ENCODE measurements around the gene LYPLA2. TPM values are rescaled to one million over a fixed set of nuclear protein-coding genes. Genes with fewer than 3 reads are reported as not detected.
A peak's percentile ranks its signal among the peaks of the same experiment; 100 is the strongest.

The LYPLA2 gene
- 10 to 100 TPM; 75.7 to 87.2 TPM for total RNA-seq

GRCh38 chr1:23790696-23791515 lies at the start of gene LYPLA2:
TSS of gene LYPLA2 (plus strand) at chr1:23791145. CDS start at chr1:23792683, 1,538 bp downstream.
- Mint-ChIP-seq H3K4me3 (peak within 1 kb of the TSS; percentile 94), H3K27ac (peak within 1 kb of the TSS; percentile 90), H3K27me3 (no peaks in the 10 kb centered on the region), H3K4me1 (peaks cover 17% of the 10 kb centered on the region), H3K9me3 (ENCODE audit: low read depth) (no peaks in the 10 kb centered on the region), H3K36me3 (peaks cover 22% of the 10 kb centered on the region)
- CTCF ChIA-PET, result interaction anchor here (0.9 to 4.8 kb wide), 7 partner anchors 10 to 280 kb away, joined by 3 to 38 read pairs (median 9); partner anchors contain the start of genes GALE, HMGCL and PITHD1
- ATAC-seq (peak; percentile 95), DNase-seq (peak; percentile 93)

DNA sequence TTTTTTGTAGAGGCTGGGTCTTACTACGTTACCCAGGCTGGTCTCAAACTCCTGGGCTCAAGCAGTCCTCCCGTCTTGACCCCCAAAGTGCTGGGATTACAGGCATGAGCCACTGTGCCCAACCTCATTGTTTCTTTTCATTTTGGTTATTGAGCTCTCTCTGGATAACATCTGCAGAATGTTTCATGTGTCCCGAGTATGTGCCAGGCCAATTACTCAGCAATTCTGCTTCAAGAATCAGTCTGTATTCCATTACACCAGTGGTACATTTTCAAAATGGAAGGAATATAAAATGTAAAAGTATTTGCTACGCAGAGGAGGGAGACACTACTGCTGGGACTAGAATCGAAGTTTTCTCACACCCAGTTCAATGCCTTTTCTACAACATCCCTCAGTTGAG lies 49.3 kb upstream of the LYPLA2 start:
- ATAC-seq, result no peak
- peaks cover 7% of the 10 kb centered on the region for H3K36me3 Mint-ChIP-seq
- no peaks in the 10 kb centered on the region for H3K9me3 Mint-ChIP-seq (ENCODE audit: low read depth)
- CTCF ChIA-PET, result no interaction called here
- no peaks in the 10 kb centered on the region for H3K27me3 Mint-ChIP-seq
- no peak overlapping the region for H3K4me3 Mint-ChIP-seq
- H3K27ac Mint-ChIP-seq, result no peak overlapping the region
- DNase-seq, result no peak
- H3K4me1 Mint-ChIP-seq, result peaks cover 37% of the 10 kb centered on the region

DNA sequence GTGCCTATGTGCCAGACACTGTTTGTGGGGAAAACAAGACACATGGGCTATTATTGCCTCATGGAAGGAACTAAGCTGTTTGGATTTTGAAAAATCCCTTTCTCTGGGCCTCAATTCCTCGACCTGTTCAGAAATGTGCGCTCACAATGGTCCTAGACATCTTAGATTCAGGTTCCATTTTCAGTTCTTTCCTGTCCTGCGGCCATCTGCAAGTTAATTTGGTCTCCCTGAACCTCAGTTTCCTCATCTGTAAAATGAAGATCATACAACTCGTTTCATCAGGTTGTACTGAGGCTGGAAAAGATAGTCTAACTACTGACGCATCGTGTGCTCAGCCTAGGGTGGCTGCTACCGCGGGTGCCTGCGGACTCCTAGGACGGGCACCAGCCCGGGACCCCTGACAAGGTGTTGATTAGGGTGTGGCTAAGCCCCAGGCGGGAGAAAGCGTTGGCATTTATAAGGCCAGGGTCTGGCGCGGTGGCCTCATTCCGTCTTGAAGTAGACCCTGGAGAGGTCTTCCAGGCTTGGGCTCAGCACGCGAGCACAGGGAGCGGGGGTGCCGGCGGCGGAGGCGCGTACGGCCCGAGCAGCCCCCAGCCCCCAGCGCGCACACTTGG lies 48.2 kb upstream of the LYPLA2 start:
- H3K27me3 Mint-ChIP-seq, result no peaks in the 10 kb centered on the region
- CTCF ChIA-PET, result interaction anchor here (1.0 to 4.0 kb wide), 5 partner anchors 9 to 214 kb away, joined by 3 to 23 read pairs (median 4); partner anchors contain the start of gene RPL11

DNA sequence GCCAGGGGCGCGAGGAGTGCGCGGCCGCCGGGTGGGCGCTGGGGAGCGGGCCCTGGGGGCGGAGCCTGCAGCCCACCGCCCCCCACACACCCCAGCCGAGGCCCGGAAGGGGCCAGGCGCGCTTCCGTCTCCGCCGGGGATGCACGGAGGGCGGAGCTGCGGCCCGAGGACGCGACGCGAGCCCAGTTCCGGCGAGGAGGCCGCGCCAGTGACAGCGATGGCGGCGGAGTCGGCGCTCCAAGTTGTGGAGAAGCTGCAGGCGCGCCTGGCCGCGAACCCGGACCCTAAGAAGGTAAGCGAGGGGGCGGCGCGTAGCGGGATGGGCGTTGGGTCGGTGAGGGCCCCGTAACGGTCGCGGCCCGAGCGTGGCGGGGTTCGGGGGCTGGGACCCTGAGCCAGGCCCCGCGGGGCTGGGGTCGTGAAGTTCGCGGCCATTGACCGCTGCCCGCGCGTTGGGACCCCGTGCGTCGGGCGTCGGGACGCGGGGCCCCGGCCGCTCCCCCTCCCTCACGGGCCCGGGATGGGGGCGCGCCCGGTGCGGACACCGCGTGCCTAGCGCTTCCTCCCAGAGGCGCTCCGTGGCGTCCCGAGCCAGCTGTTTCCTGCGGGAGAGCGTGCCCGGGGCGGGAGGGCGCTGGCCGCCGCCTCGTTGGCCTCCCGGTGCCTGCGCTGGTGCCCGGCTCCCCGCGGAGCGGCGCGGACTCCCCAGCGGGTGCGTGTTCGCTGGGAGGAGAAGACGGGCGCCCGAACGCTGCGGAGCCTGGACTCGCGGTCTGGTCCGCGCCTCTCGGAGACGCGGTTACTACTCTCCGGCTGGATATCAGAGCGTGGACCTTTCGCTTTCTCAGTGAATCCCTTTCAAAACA lies 47.4 kb upstream of the LYPLA2 start, which contains the start of gene ELOA:
ELOA (plus strand) TSS at position 185 of the 866 bp plus-strand sequence; CDS start at position 218, 33 bp downstream.
- Mint-ChIP-seq H3K27ac (peak within 1 kb of the TSS; percentile 92), H3K36me3 (peaks cover 12% of the 10 kb centered on the region), H3K4me1 (peaks cover 45% of the 10 kb centered on the region), H3K4me3 (peak within 1 kb of the TSS; percentile 85), H3K27me3 (no peaks in the 10 kb centered on the region), H3K9me3 (ENCODE audit: low read depth) (no peaks in the 10 kb centered on the region)
- CTCF ChIA-PET, result interaction anchor here (0.7 to 4.0 kb wide), 11 partner anchors 8 to 246 kb away, joined by 3 to 23 read pairs (median 4); partner anchors contain the start of gene RPL11
- peak; percentile 95 for ATAC-seq
- peak; percentile 87 for DNase-seq

More for the DNA sequence above, 48.2 kb upstream of the LYPLA2 start:
- peaks cover 42% of the 10 kb centered on the region for H3K4me1 Mint-ChIP-seq
- H3K9me3 Mint-ChIP-seq (ENCODE audit: low read depth), result no peaks in the 10 kb centered on the region
- peak overlapping the region; percentile 83 for H3K4me3 Mint-ChIP-seq
- DNase-seq, result peak; percentile 51
- peaks cover 11% of the 10 kb centered on the region for H3K36me3 Mint-ChIP-seq
- ATAC-seq, result peak; percentile 29
- peak overlapping the region; percentile 87 for H3K27ac Mint-ChIP-seq

DNA sequence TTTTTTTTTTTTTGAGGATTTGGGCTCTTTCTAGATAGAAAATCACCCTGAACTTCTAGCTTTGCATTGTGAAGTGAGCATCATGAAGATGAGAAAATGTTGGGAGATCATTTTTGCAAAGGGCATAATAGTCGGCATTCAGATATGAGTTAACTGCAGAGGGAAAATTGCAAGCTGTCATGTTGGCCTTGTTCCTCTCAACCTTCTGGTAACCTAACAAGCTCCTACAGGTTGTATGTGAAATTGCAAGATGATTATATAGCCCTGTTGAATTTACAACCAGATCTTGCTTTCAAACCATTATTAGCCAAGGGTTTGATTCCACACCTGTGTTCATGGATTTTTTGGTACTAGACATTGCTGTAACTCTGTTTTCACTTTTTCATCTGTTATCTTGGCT lies 45.4 kb upstream of the LYPLA2 start:
- Mint-ChIP-seq H3K27ac (peak overlapping the region; percentile 46), H3K27me3 (no peaks in the 10 kb centered on the region), H3K36me3 (peaks cover 15% of the 10 kb centered on the region), H3K4me3 (peak overlapping the region; percentile 85), H3K9me3 (ENCODE audit: low read depth) (no peaks in the 10 kb centered on the region), H3K4me1 (peaks cover 53% of the 10 kb centered on the region)
- DNase-seq (no peak), ATAC-seq (no peak)
- CTCF ChIA-PET, result interaction anchor here (0.8 to 4.0 kb wide), 10 partner anchors 16 to 842 kb away, joined by 3 to 23 read pairs (median 3); partner anchors contain the start of gene RPL11

DNA sequence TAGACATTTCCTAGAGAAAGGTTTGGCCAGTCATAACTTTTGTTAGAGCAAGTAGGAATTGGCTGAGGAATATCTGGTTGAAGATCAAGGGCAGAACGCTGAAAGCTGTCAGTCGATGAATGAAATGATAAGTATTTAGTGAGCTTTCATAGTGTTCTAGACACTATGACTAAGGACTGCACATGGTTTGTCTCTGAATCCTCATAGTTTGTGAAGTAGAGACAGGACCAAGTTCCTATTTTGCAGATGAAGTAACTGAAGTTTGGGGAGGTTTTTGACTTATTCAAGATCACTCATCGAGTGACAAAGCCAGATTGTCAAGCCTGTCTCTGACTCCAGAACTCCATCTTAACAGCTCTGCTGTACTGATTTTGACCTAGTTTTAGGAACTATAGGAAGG lies 42.9 kb upstream of the LYPLA2 start:
- H3K4me1 Mint-ChIP-seq, result peaks cover 46% of the 10 kb centered on the region
- H3K27me3 Mint-ChIP-seq, result no peaks in the 10 kb centered on the region
- H3K4me3 Mint-ChIP-seq, result no peak overlapping the region
- CTCF ChIA-PET, result no interaction called here
- ATAC-seq, result no peak
- H3K27ac Mint-ChIP-seq, result no peak overlapping the region
- no peak for DNase-seq
- no peaks in the 10 kb centered on the region for H3K9me3 Mint-ChIP-seq (ENCODE audit: low read depth)
- peaks cover 29% of the 10 kb centered on the region for H3K36me3 Mint-ChIP-seq

GRCh38 chr1:23751050-23751814 lies 39.7 kb upstream of the LYPLA2 start:
- Mint-ChIP-seq H3K27ac (peak overlapping the region; percentile 58), H3K27me3 (no peaks in the 10 kb centered on the region), H3K4me3 (no peak overlapping the region), H3K36me3 (peaks cover 53% of the 10 kb centered on the region), H3K4me1 (peaks cover 31% of the 10 kb centered on the region), H3K9me3 (ENCODE audit: low read depth) (no peaks in the 10 kb centered on the region)
- peak; percentile 56 for DNase-seq
- peak; percentile 78 for ATAC-seq
- CTCF ChIA-PET, result interaction anchor here (0.9 to 1.7 kb wide), 6 partner anchors 8 to 60 kb away, joined by 3 to 6 read pairs (median 4); partner anchors contain the start of genes ELOA and RPL11

DNA sequence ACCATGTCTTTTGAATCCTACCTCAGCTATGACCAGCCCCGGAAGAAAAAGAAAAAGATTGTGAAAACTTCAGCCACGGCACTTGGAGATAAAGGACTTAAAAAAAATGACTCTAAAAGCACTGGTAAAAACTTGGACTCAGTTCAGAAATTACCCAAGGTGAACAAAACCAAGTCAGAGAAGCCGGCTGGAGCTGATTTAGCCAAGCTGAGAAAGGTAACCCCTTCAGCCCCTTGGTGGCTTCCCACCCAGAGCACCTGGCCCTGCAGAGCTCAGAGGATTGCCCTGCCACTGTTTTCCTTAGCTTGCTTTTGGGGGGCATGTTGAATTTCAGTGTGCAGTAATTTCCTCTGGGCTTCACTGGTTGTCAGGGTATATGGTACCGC lies 39.1 kb upstream of the LYPLA2 start:
- Mint-ChIP-seq H3K4me3 (no peak overlapping the region), H3K27me3 (no peaks in the 10 kb centered on the region), H3K36me3 (peaks cover 55% of the 10 kb centered on the region), H3K9me3 (ENCODE audit: low read depth) (no peaks in the 10 kb centered on the region), H3K4me1 (peaks cover 27% of the 10 kb centered on the region), H3K27ac (peak overlapping the region; percentile 58)
- no peak for ATAC-seq
- DNase-seq, result no peak
- CTCF ChIA-PET, result interaction anchor here (0.9 to 1.7 kb wide), 6 partner anchors 9 to 60 kb away, joined by 3 to 6 read pairs (median 4); partner anchors contain the start of genes ELOA and RPL11

GRCh38 chr1:23752909-23753308 lies 38.0 kb upstream of the LYPLA2 start:
- no peak for DNase-seq
- no peaks in the 10 kb centered on the region for H3K9me3 Mint-ChIP-seq (ENCODE audit: low read depth)
- CTCF ChIA-PET, result interaction anchor here (1.7 kb wide), 1 partner anchor 18 kb away, joined by 4 read pairs; no protein-coding TSS in a partner anchor
- H3K27me3 Mint-ChIP-seq, result no peaks in the 10 kb centered on the region
- no peak overlapping the region for H3K4me3 Mint-ChIP-seq
- ATAC-seq, result no peak
- no peak overlapping the region for H3K27ac Mint-ChIP-seq
- H3K4me1 Mint-ChIP-seq, result peaks cover 17% of the 10 kb centered on the region
- peaks cover 55% of the 10 kb centered on the region for H3K36me3 Mint-ChIP-seq

- CTCF ChIA-PET, result no interaction called here
- Mint-ChIP-seq H3K9me3 (ENCODE audit: low read depth) (no peaks in the 10 kb centered on the region), H3K27me3 (no peaks in the 10 kb centered on the region), H3K27ac (no peak overlapping the region), H3K36me3 (peaks cover 58% of the 10 kb centered on the region), H3K4me3 (no peak overlapping the region), H3K4me1 (no peaks in the 10 kb centered on the region)
- DNase-seq (no peak), ATAC-seq (no peak)
These were observed 34.3 kb upstream of the LYPLA2 start for GRCh38 chr1:23756676-23757075.

- H3K4me3 Mint-ChIP-seq, result no peak overlapping the region
- no peaks in the 10 kb centered on the region for H3K4me1 Mint-ChIP-seq
- no peaks in the 10 kb centered on the region for H3K27me3 Mint-ChIP-seq
- no peak overlapping the region for H3K27ac Mint-ChIP-seq
- H3K9me3 Mint-ChIP-seq (ENCODE audit: low read depth), result no peaks in the 10 kb centered on the region
- H3K36me3 Mint-ChIP-seq, result peaks cover 56% of the 10 kb centered on the region
- no peak for DNase-seq
- CTCF ChIA-PET, result interaction anchor here (0.6 kb wide), 1 partner anchor 72 kb away, joined by 3 read pairs; no protein-coding TSS in a partner anchor
- no peak for ATAC-seq
These were observed 33.1 kb upstream of the LYPLA2 start for GRCh38 chr1:23757812-23758211.

- CTCF ChIA-PET, result no interaction called here
- ATAC-seq (no peak), DNase-seq (no peak)
- H3K4me3 Mint-ChIP-seq, result no peak overlapping the region
- no peaks in the 10 kb centered on the region for H3K4me1 Mint-ChIP-seq
- peaks cover 49% of the 10 kb centered on the region for H3K36me3 Mint-ChIP-seq
- no peaks in the 10 kb centered on the region for H3K9me3 Mint-ChIP-seq (ENCODE audit: low read depth)
- no peaks in the 10 kb centered on the region for H3K27me3 Mint-ChIP-seq
- no peak overlapping the region for H3K27ac Mint-ChIP-seq
These were observed 31.7 kb upstream of the LYPLA2 start for GRCh38 chr1:23759277-23759676.
